Brain pericyte (primary cell): ENCODE results near the gene CPEB4.

Experiments used
- DNase-seq: peaks from one replicate; pipeline ENCODE4 v3.0.0-alpha.2; 2012; ENCODE audit warnings: low read depth, low spot score

CPEB4 gene

DNA sequence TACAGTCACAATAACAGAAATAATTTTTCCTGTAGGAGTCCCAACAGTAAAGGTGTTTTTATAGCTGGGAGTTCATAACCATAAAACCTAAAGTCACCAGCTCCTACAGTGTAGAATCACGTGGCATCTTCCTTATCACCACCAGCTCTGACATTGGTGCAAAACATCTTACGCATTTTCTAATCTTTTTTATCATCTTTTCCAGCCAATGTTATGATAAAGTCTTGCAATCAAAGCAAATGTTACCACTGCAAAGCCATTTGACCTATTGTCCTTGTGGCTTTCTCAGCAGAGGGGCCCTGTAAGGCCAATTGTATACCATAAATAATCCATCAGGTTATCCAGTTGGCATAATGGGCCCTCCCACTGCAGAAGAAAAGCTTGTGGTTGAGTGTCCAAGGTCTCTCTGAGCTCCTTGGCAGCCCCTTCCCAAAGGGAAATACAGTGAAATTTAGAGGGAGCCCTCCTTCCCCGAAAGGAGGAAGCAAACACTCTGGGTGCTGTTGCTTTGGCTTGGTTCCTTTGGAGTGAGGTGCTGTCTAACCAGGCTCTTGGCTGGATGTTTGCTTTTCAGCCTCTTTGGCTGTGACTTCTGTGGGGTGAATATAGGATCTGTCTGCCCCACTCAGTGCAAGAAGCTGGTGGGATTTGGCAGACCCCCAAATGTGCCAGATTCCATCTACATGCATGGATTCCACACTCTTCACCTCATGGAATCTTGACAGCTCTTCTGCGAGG is 29.3 kb upstream of the CPEB4 start:
- DNase-seq, result no peak

DNA sequence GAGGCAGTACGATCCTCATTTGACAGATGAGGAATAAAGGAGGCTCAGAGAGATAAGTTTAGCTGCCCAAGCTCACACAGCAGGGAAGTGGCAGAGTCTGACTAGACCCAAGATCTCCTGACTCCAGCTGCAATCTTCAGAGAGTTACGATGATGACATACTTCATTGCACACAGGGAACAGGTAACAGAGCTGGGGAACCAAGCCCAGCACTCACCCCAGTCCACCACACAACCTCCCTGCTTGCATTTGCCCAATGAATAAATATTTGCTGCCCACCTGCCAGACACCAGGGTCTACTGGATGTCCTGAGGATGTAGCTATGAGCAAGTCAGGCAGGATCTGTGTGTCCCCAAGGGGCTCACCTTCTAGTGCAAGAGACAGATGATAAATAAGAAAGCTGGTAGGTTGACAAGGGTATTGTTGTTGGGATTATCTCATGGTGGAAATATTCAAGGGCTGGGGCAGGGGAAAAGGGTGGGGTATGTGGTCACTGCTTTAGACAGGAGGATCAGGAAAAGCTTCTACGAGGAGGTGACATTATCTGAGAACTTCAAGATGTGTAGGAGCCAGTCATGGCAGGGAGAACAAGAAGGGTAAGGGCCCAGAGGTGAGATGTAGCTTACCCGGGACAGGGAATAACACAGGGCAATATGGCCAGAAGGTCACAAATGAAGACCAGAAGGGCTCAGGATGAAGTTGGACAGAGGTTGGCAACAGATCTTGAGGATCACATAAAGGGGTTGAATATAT is 28.6 kb upstream of the CPEB4 start:
- no peak for DNase-seq

- no peak for DNase-seq
These were observed 26.1 kb upstream of the CPEB4 start for GRCh38 chr5:173862047-173862477.

- no peak for DNase-seq
These were observed 24.8 kb upstream of the CPEB4 start for GRCh38 chr5:173863359-173863758.

GRCh38 chr5:173864126-173865050 is 23.8 kb upstream of the CPEB4 start:
- DNase-seq, result no peak

- DNase-seq, result no peak
These were observed 21.8 kb upstream of the CPEB4 start for GRCh38 chr5:173866243-173866857.

DNA sequence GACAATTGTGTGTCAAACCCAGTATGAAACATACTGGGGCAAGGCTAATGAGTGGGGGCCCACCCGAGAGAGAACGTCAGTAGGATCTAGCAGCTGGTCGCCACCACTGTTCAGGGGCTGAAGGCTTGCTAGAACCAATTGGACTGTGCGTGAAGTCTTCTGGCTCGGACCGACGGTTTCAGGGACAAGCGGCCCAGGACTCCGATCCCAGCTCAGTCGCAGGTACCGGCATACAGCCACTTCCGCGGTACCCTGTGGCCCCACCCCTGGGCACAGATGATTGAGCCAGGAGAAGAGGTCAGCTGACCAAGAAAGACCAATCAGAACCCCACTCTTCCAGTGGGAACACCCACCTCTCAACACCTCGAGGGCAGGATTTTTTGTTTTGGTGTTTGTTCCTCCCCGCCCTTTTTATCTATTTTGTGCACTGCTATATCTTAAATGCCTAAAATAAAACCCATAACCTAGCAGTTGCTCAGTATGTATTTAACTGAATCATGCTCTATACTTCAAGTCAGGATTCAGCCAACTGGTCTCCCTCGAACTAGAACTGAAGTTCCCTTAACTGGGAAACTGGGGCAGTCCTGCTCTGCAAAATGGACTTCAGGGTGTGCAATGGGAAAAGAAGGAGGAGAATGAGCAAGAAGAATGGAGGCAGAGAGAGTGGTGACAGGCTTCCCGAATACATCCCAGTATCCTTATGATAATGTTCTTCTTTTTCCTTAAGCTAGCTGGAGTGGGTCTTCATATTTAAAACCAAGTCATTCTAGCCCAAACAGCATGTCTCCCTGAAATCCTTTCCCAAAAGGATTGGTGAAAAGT is 21.1 kb upstream of the CPEB4 start:
- DNase-seq, result no peak

DNA sequence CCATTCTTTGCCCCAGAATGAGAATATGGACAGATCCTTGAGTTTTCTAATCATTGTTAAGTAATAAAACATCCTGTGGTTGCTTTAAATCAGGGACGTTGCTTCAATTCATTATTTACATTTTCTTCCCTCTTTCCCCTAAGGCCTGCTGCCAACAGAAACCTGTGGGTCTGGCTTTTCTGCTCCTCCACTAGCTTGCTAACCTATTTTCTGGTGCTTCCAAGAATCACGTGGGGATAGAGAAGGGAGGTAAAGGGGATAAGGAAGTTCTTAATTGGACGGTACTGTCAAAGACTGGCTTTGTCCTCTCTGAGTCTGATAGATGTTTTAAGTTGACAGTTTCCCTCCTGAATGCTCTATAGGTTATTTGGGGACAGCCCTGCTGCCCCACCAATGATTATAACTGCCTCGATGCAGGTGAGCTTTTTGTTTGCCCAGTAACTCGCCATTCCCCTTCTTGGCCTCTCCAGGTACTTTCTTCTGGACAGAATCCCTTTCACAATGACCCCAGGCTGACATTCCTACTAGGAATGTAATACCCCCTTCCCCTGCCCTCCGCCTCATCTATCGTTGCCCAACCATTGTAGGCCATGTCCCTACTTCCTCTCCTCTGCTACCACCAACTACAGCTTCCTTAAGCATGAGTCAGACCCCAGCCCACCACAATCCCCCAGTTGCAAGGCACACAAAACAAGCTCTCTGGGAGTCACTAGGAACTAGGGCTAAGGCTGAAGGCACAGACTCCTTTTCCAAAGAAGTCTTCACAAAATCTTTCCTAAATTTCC is 19.9 kb upstream of the CPEB4 start:
- no peak for DNase-seq

- DNase-seq, result no peak
These were observed 18.8 kb upstream of the CPEB4 start for GRCh38 chr5:173869316-173869715.

DNA sequence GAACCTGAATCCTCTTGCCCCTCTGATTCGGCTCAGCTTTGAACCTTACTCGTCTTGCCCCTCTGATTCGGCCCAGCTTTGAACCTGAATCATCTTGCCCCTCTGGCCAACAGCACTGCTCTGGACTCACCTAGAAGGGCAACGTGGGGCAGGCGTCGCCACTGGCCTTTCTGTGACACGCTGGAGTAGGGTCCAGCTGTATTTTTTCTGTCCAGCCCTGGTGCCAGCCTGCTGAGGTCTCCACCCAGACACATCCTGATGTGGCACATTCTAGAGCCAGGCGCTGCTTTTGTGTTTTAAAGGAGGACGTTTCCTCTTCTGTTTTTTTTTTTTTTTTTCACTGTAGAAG is 15.2 kb upstream of the CPEB4 start:
- no peak for DNase-seq

GRCh38 chr5:173873306-173873922 is 14.7 kb upstream of the CPEB4 start:
- no peak for DNase-seq

DNA sequence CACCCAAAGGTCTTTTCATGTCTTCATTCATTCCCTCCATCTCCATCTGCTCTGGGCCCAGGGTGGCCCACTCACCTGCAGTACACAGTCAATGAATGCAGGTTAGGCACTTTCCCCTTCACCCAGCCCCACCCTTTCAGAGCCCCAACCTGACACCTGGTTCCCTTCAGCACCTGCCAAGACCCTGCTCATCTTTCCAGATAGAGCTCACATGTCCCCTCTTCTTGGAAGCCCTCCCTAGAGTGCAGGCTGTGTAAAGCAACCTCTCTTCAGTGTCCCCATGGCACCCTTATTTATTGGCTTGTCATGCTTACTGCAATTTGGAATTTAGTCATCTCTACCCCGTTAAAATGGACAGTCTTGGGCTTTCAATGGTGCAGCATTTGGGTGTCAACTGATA is 13.0 kb upstream of the CPEB4 start:
- no peak for DNase-seq

DNA sequence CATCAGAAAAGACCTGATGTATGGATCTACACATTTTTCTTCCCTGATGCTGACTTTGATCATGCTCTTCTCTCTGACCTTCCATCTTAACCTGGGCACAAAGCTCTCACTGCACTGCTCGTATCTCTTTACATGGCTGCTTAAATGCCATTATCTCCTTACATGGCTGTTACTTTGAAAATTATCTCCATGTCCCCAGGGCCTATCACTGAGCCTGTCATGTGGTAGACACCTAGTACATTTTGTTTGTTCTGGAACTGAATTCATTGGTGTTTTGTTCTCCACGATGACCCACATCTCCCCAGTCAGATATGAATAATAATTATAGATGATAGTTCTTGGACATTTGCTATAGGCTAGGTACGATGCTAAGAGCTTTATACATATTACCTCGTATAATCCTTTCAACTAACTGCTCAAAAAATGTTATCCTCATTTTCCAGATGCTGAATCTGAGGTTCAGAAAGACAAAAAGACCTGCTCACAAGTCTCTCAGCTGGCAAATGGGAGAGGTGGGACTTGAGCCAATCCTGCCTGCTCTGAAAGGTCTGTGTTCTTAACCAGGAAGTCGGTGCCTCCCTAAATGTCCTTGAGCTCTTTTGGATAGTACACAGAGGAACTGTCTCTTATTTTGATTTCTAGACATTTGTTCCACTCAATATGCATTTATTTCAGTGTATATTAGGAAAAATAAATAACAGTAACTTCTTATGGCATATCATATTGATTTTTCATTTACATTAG is 9.8 kb upstream of the CPEB4 start:
- no peak for DNase-seq

- DNase-seq, result no peak
These were observed 7.7 kb upstream of the CPEB4 start for GRCh38 chr5:173880306-173880985.

DNA sequence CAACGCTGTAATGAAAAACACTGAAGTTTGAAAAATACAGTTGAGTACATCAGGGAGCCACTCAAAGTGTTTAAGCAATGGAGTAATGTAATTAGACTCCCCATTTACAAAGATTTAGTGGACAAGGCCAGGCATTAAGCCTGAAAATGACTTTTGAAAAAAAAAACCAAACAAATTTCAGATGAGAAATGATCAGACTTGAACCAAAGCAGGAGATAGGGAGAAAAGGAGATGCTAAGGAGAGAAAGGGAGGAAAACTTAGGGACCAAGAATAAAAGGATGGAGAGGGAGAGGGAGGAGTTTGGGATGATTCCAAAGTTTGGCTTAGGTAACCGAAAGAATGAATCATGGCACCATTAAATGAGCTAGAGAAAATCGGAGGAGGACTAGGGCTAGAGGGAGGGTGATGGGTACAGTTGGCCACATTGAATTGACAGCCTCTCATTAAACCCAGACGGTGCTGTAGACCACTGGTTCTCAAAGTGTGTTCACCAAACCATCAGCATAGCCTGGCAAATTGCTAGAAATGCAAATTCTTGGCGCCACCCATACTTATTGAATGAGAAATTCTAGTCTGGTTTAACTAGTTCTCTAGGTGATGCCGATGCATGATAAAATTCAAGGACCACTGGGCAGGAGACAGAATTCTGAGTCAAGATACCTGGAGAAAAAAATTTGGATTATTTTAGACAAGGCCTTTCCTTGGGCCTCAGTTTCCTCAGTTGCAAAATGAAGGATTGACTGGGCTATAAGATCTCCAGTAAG is 6.2 kb upstream of the CPEB4 start:
- DNase-seq, result no peak

GRCh38 chr5:173882632-173883031 is 5.5 kb upstream of the CPEB4 start:
- no peak for DNase-seq

- DNase-seq, result no peak
These were observed 4.7 kb upstream of the CPEB4 start for GRCh38 chr5:173883347-173883924.
